Parathyroid adenoma (tissue), 2 donors: ENCODE results near the gene RIMKLA.

Source experiments
- H2AFZ ChIP-seq: fragments of 300-600 bp; sonication (generic); one replicate; pipeline ENCODE4 v1.7.0; 2017; ENCODE audit warnings: antibody characterized with exemption, mild to moderate bottlenecking
- H3K27ac ChIP-seq: fragments of 300-600 bp; sonication (generic); one replicate; pipeline ENCODE4 v1.7.0; 2017
- H3K27me3 ChIP-seq: fragments of 300-600 bp; sonication (generic); one replicate; pipeline ENCODE4 v1.7.0; 2017; ENCODE audit warnings: low read length; ENCODE audit not compliant: control insufficient read depth, insufficient read depth
- H3K36me3 ChIP-seq: fragments of 300-600 bp; sonication (generic); one replicate; pipeline ENCODE4 v1.7.0; 2017; ENCODE audit warnings: low read length; ENCODE audit not compliant: control insufficient read depth, insufficient read depth
- H3K4me1 ChIP-seq: fragments of 300-600 bp; sonication (generic); one replicate; pipeline ENCODE4 v1.7.0; 2017; ENCODE audit warnings: control low read depth
- H3K4me2 ChIP-seq: fragments of 300-600 bp; sonication (generic); one replicate; pipeline ENCODE4 v1.7.0; 2017; ENCODE audit warnings: low read length
- H3K4me3 ChIP-seq: fragments of 300-600 bp; sonication (generic); one replicate; pipeline ENCODE4 v1.7.0; 2017; ENCODE audit warnings: low read depth, low read length
- H3K79me2 ChIP-seq: fragments of 300-600 bp; sonication (generic); one replicate; pipeline ENCODE4 v1.7.0; 2017; ENCODE audit warnings: control low read depth
- H3K9ac ChIP-seq: fragments of 300-600 bp; sonication (generic); one replicate; pipeline ENCODE4 v1.7.0; 2017; ENCODE audit warnings: mild to moderate bottlenecking
- H3K9me3 ChIP-seq: fragments of 300-600 bp; sonication (generic); one replicate; pipeline ENCODE4 v1.7.0; 2017; ENCODE audit warnings: low read length; ENCODE audit not compliant: control insufficient read depth
- TF ChIP-seq, protein P1 (sequence below): fragments of 300-600 bp; sonication (generic); IDR thresholded peaks from one replicate; pipeline ENCODE4 v1.7.0; 2017; ENCODE audit warnings: antibody characterized with exemption, mild to moderate bottlenecking
- donor health status: primary hyperparathyroidism.

The RIMKLA gene

DNA sequence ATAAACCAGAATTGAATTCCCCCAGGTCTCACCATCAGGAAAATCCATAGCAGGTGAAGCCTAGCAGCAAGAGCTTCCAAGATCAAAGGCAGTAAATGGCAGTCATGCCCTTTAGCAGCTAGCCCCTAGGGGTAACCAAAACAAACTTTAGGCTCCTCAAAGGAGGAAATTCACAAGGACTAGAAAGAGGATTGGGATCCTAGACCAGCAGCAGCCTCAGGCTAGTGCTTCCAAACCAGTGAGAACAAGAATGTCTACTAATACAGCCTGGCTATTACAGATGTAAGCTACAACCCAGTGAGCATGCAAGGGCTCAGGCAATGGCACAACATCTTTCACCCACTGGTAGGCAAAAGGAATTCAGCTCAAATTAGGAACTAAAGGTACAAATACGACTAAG, 11.1 kb upstream of the RIMKLA start:
- no peak overlapping the region for H3K9ac ChIP-seq
- H3K27me3 ChIP-seq = no peaks in the 10 kb centered on the region
- no peaks in the 10 kb centered on the region for H3K79me2 ChIP-seq
- H2AFZ ChIP-seq = no peak overlapping the region
- TF ChIP-seq, protein P1, sequence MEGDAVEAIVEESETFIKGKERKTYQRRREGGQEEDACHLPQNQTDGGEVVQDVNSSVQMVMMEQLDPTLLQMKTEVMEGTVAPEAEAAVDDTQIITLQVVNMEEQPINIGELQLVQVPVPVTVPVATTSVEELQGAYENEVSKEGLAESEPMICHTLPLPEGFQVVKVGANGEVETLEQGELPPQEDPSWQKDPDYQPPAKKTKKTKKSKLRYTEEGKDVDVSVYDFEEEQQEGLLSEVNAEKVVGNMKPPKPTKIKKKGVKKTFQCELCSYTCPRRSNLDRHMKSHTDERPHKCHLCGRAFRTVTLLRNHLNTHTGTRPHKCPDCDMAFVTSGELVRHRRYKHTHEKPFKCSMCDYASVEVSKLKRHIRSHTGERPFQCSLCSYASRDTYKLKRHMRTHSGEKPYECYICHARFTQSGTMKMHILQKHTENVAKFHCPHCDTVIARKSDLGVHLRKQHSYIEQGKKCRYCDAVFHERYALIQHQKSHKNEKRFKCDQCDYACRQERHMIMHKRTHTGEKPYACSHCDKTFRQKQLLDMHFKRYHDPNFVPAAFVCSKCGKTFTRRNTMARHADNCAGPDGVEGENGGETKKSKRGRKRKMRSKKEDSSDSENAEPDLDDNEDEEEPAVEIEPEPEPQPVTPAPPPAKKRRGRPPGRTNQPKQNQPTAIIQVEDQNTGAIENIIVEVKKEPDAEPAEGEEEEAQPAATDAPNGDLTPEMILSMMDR = no peak
- no peak overlapping the region for H3K27ac ChIP-seq
- no peaks in the 10 kb centered on the region for H3K9me3 ChIP-seq
- no peaks in the 10 kb centered on the region for H3K4me1 ChIP-seq
- H3K4me2 ChIP-seq = no peak overlapping the region
- no peak overlapping the region for H3K4me3 ChIP-seq
- no peaks in the 10 kb centered on the region for H3K36me3 ChIP-seq

DNA sequence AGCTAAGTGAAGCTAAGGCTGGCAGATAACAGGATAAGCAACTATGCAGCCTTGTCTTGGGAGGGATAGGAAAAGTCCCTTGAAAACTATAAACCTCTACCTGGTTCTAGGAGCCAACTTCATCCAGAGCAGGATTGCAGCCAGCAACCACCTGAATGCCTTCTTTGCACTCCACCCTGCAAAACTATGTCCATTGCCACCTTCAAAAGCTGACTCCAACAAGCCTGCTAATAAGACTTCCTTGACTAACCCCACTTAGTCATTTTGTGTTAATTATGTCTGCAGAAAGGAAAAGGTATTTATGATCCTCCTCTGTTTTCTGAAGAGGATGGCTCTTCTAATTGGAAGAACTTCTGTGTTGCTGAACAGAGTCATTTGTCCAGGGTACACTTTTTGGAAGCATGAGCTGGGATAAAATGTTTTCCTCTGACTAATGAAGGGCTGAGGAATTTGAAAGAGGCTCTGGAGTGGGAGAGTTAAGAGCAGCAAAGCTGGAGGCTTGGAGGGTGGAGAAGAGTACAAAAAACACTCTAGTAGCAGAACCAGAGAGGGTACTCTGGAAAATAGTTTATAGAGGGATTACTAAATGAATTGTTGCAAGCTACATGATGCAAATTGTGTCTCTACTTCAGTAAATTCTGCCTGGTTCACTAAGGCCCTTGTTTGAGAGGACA, 9.6 kb upstream of the RIMKLA start:
- Histone ChIP-seq H3K27ac (no peak overlapping the region), H3K27me3 (no peaks in the 10 kb centered on the region)
- TF ChIP-seq, protein P1 = no peak

DNA sequence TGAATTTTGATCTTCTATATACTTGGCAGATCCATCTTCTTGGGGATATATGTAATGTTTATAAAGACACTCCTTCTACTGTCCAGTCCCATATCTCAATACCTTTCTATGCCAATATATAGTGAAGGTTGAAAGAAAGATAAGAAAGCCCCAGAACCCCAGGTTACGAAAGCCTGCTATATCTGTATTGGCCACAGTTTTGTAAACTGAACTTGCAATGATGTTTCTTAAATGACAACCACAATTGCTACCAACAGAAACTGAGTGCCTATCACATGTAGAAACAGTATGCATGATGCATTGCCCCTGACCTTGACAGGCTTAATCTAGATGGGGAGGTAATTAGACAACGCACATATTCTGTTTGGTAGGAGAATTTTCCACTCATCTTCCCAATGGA, 7.8 kb upstream of the RIMKLA start:
- no peaks in the 10 kb centered on the region for H3K36me3 ChIP-seq
- H2AFZ ChIP-seq = no peak overlapping the region
- no peaks in the 10 kb centered on the region for H3K79me2 ChIP-seq
- no peak overlapping the region for H3K27ac ChIP-seq
- H3K4me1 ChIP-seq = no peaks in the 10 kb centered on the region
- H3K4me2 ChIP-seq = no peak overlapping the region
- no peak overlapping the region for H3K9ac ChIP-seq
- no peaks in the 10 kb centered on the region for H3K9me3 ChIP-seq
- H3K27me3 ChIP-seq = no peaks in the 10 kb centered on the region
- no peak overlapping the region for H3K4me3 ChIP-seq
- TF ChIP-seq, protein P1 = no peak

More for the DNA sequence above, 9.6 kb upstream of the RIMKLA start:
- Histone ChIP-seq H3K79me2 (no peaks in the 10 kb centered on the region), H3K36me3 (no peaks in the 10 kb centered on the region), H3K4me2 (no peak overlapping the region), H3K4me3 (no peak overlapping the region), H3K9me3 (no peaks in the 10 kb centered on the region), H3K4me1 (no peaks in the 10 kb centered on the region), H3K9ac (no peak overlapping the region), H2AFZ (no peak overlapping the region)

DNA sequence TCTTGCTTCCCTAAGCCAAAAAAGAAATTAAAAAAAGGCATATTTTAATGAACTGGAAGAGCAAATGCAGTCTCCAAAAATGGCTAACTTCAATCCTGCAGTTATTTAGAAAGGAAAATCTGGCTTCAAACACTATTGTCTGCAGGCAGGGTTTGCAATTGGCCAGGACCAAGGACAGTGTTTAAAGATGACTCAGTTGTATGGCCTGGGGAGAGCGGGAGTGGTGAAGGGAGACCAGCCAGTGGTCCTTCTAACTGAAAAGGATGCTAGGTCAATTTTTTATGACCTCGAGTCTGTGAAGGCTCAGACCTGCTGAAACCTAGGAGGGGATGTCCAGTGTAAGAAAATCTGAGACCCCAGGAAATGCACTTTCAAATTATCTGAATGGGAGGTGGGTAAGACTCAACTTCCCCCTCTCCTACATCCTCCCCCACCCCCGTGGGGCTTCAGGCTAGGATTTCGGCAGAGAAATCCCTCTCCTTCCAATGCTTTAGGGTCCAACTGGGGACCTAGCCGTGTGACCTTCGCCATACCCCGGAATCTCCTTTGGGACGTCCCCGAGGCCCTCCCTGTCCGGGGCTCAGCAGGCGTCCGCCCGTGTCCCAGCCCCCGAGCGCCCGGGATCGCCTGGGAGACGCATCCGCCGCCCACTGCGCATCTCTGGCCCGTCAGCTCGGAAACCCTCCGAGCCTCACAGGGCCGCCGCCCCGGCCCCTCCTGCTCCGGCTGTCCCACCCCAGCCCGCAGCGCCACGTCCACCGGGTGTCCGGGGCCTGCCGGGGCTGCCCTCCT, 602 bp upstream of the RIMKLA start:
- no peaks in the 10 kb centered on the region for H3K79me2 ChIP-seq
- H3K9ac ChIP-seq = no peak overlapping the region
- H3K27ac ChIP-seq = no peak overlapping the region

More for the DNA sequence above, 602 bp upstream of the RIMKLA start:
- H3K4me1 ChIP-seq = peaks cover 2% of the 10 kb centered on the region
- H3K27me3 ChIP-seq = no peaks in the 10 kb centered on the region
- no peaks in the 10 kb centered on the region for H3K9me3 ChIP-seq
- H3K4me2 ChIP-seq = peak overlapping the region; percentile 80
- H2AFZ ChIP-seq = peak overlapping the region; percentile 50
- H3K36me3 ChIP-seq = no peaks in the 10 kb centered on the region
- peak overlapping the region; percentile 55 for H3K4me3 ChIP-seq
- TF ChIP-seq, protein P1 = no peak
